GM18861 (cell line): ENCODE measurements around the gene RABL3.
"Not testable (repeated sequence)": the region's sequence is repeated elsewhere in the genome, so short reads cannot be mapped to it uniquely, and the experiment has no call there.

Experiments used
- ATAC-seq: cut with Tn5 transposase; IDR thresholded peaks from one replicate; pipeline ENCODE4 v1.9.1; 2021; ENCODE audit not compliant: unreplicated experiment

Gene RABL3

GRCh38 chr3:120742198-120742848 lies at the start of gene RABL3, which contains the start of gene GTF2E1:
Gene RABL3, minus strand, starts transcription at chr3:120742516. Its CDS starts 9 bp downstream, at chr3:120742507.
Gene GTF2E1, plus strand, starts transcription at chr3:120742744. Its CDS starts 7,809 bp downstream, at chr3:120750553.
- ATAC-seq, result peak; percentile 99

- ATAC-seq, result no peak
These were observed 49.6 kb upstream of the RABL3 start for GRCh38 chr3:120791913-120792312.

- ATAC-seq, result no peak
These were observed 48.7 kb upstream of the RABL3 start for GRCh38 chr3:120791010-120791409.

GRCh38 chr3:120785832-120786231 lies 43.5 kb upstream of the RABL3 start:
- ATAC-seq, result peak; percentile 53

- ATAC-seq, result peak; percentile 96
These were observed 38.7 kb upstream of the RABL3 start for GRCh38 chr3:120780977-120781376.

GRCh38 chr3:120778776-120779175 lies 36.5 kb upstream of the RABL3 start:
- ATAC-seq, result no peak

GRCh38 chr3:120775411-120775810 lies 33.1 kb upstream of the RABL3 start:
- no peak for ATAC-seq

- ATAC-seq, result peak; percentile 68
These were observed 31.6 kb upstream of the RABL3 start for GRCh38 chr3:120773932-120774331.

- ATAC-seq, result no peak
These were observed 29.8 kb upstream of the RABL3 start for GRCh38 chr3:120772081-120772480.

- no peak for ATAC-seq
These were observed 28.6 kb upstream of the RABL3 start for GRCh38 chr3:120770891-120771290.

GRCh38 chr3:120769436-120769835 lies 27.1 kb upstream of the RABL3 start:
- no peak for ATAC-seq

- no peak for ATAC-seq
These were observed 24.8 kb upstream of the RABL3 start for GRCh38 chr3:120767106-120767505.

- no peak for ATAC-seq
These were observed 24.3 kb upstream of the RABL3 start for GRCh38 chr3:120766576-120766975.

- peak; percentile 43 for ATAC-seq
These were observed 23.6 kb upstream of the RABL3 start for GRCh38 chr3:120765830-120766493.

- ATAC-seq, result no peak
These were observed 21.9 kb upstream of the RABL3 start for GRCh38 chr3:120764206-120764605.

- peak; percentile 87 for ATAC-seq
These were observed 21.3 kb upstream of the RABL3 start for GRCh38 chr3:120763601-120764000.

- no peak for ATAC-seq
These were observed 20.3 kb upstream of the RABL3 start for GRCh38 chr3:120762615-120763014.

- ATAC-seq, result not testable (repeated sequence)
These were observed 16.2 kb upstream of the RABL3 start for GRCh38 chr3:120758551-120758950.

GRCh38 chr3:120756061-120756460 lies 13.7 kb upstream of the RABL3 start:
- ATAC-seq, result no peak

- no peak for ATAC-seq
These were observed 11.5 kb upstream of the RABL3 start for GRCh38 chr3:120753810-120754209.

- ATAC-seq, result no peak
These were observed 10.5 kb upstream of the RABL3 start for GRCh38 chr3:120752865-120753264.

- no peak for ATAC-seq
These were observed 9.9 kb upstream of the RABL3 start for GRCh38 chr3:120752230-120752629.

GRCh38 chr3:120749843-120750242 lies 7.5 kb upstream of the RABL3 start:
- ATAC-seq, result no peak
